DMS79 (cell line): Measurements from ENCODE around the gene GCNT2.
"Not testable (repeated sequence)": the region's sequence is repeated elsewhere in the genome, so short reads cannot be mapped to it uniquely, and the experiment has no call there.

Experiments used
- DNase-seq: peaks from one replicate; lab custom pipeline; 2025; lab: John Stamatoyannopoulos, UW

Gene GCNT2

GRCh38 chr6:10547809-10548208 is 26.7 kb downstream of the GCNT2 start:
- no peak for DNase-seq

- DNase-seq: no peak
Measured at GRCh38 chr6:10550764-10551163, 29.6 kb downstream of the GCNT2 start.

GRCh38 chr6:10552270-10552810 is 31.2 kb downstream of the GCNT2 start:
- no peak for DNase-seq

GRCh38 chr6:10553871-10554270 is 32.7 kb downstream of the GCNT2 start:
- no peak for DNase-seq

- DNase-seq: no peak
Measured at GRCh38 chr6:10554826-10555225, 33.7 kb downstream of the GCNT2 start.

GRCh38 chr6:10555625-10556309 is 34.6 kb downstream of the GCNT2 start:
- DNase-seq: peak; percentile 27

GRCh38 chr6:10556589-10556988 is 35.4 kb downstream of the GCNT2 start:
- DNase-seq: no peak

GRCh38 chr6:10556992-10557391 is 35.8 kb downstream of the GCNT2 start:
- no peak for DNase-seq

GRCh38 chr6:10557913-10558312 is 36.8 kb downstream of the GCNT2 start:
- no peak for DNase-seq

GRCh38 chr6:10558565-10558964 is 37.4 kb downstream of the GCNT2 start:
- DNase-seq: peak; percentile 26

GRCh38 chr6:10559522-10560152 is 38.5 kb downstream of the GCNT2 start:
- DNase-seq: peak; percentile 4

- no peak for DNase-seq
Measured at GRCh38 chr6:10561611-10562199, 40.6 kb downstream of the GCNT2 start.

GRCh38 chr6:10564975-10565673 is 44.0 kb downstream of the GCNT2 start:
- DNase-seq: no peak

GRCh38 chr6:10565913-10566312 is 44.8 kb downstream of the GCNT2 start:
- DNase-seq: no peak

- DNase-seq: no peak
Measured at GRCh38 chr6:10567256-10568026, 46.3 kb downstream of the GCNT2 start.

- no peak for DNase-seq
Measured at GRCh38 chr6:10569392-10570127, 48.4 kb downstream of the GCNT2 start.

GRCh38 chr6:10575519-10575918 is 54.4 kb downstream of the GCNT2 start:
- DNase-seq: not testable (repeated sequence)

- no peak for DNase-seq
Measured at GRCh38 chr6:10576226-10576625, 55.1 kb downstream of the GCNT2 start.

GRCh38 chr6:10577112-10577511 is 56.0 kb downstream of the GCNT2 start:
- DNase-seq: no peak

- no peak for DNase-seq
Measured at GRCh38 chr6:10578723-10579122, 57.6 kb downstream of the GCNT2 start.

- DNase-seq: no peak
Measured at GRCh38 chr6:10579803-10580202, 58.7 kb downstream of the GCNT2 start.
